ENCODE measurements around the gene TRPC3. TPM values are rescaled to one million over a fixed set of nuclear protein-coding genes. Genes with fewer than 3 reads are reported as not detected.
A peak's percentile ranks its signal among the peaks of the same experiment; 100 is the strongest.

Gene TRPC3
- total RNA-seq, 1 donor from 2014 or later, result 0.82 TPM

- Mint-ChIP-seq H3K27ac (ENCODE audit: unreplicated experiment) (no peak overlapping the region), H3K4me1 (peaks cover 6% of the 10 kb centered on the region), H3K4me3 (no peak overlapping the region), H3K36me3 (ENCODE audit: low read depth) (no peaks in the 10 kb centered on the region), H3K9me3 (no peaks in the 10 kb centered on the region), H3K27me3 (ENCODE audit: low read depth) (peaks cover 15% of the 10 kb centered on the region)
- no peak for DNase-seq (ENCODE audit: low read depth, low spot score)
- no peak for TF ChIP-seq CTCF (conservative IDR thresholded peaks at IDR 0.05)
These were observed 74.7 kb downstream of the TRPC3 start for GRCh38 chr4:121877041-121877773.

GRCh38 chr4:121876070-121876469 is 75.8 kb downstream of the TRPC3 start:
- Mint-ChIP-seq H3K4me3 (no peak overlapping the region), H3K27ac (ENCODE audit: unreplicated experiment) (no peak overlapping the region), H3K27me3 (ENCODE audit: low read depth) (peaks cover 12% of the 10 kb centered on the region), H3K4me1 (peaks cover 7% of the 10 kb centered on the region), H3K9me3 (no peaks in the 10 kb centered on the region), H3K36me3 (ENCODE audit: low read depth) (no peaks in the 10 kb centered on the region)
- TF ChIP-seq CTCF (conservative IDR thresholded peaks at IDR 0.05), result no peak
- no peak for DNase-seq (ENCODE audit: low read depth, low spot score)

DNA sequence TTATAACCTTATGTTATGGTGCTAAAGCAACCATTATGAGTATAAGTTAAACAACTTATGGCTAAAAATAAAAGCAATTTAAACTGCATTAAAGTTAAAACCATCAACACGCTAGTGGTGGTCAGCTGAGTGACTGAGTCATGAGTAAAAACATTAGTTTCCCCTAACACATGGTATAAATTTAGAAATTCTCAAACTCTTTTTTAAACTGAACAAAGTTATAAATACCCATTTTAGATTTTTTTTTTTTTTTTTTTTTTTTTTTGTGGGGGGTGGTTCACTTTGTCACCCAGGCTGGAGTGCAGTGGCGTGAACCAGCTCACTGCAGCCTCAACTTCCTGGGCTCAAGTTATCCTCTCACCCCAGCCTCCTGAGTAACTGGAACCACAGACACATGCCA is 76.2 kb downstream of the TRPC3 start:
- no peak overlapping the region for H3K27ac Mint-ChIP-seq (ENCODE audit: unreplicated experiment)
- H3K36me3 Mint-ChIP-seq (ENCODE audit: low read depth), result no peaks in the 10 kb centered on the region
- no peaks in the 10 kb centered on the region for H3K9me3 Mint-ChIP-seq
- no peak overlapping the region for H3K4me3 Mint-ChIP-seq
- no peak for DNase-seq (ENCODE audit: low read depth, low spot score)
- no peak for TF ChIP-seq CTCF (conservative IDR thresholded peaks at IDR 0.05)
- peaks cover 9% of the 10 kb centered on the region for H3K27me3 Mint-ChIP-seq (ENCODE audit: low read depth)
- peaks cover 11% of the 10 kb centered on the region for H3K4me1 Mint-ChIP-seq

DNA sequence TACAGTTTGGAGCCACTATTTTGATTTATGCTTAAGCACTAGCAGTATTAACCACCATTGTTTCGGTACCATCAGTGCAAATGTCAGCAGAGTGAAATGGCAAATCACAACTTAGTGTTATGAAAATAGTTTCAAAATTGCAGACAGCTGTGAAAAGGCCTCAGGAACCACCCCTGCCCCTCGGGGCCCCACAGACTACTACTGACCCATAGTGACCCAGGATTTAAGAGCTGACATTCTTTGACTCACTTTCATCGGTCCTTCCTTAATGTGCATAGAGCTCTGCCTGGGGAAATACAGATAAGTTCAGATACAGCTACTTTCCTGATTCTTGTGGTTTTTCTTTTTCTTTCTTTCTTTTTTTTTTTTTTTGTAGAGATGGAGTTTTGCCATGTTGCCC is 78.3 kb downstream of the TRPC3 start:
- no peak for TF ChIP-seq CTCF (conservative IDR thresholded peaks at IDR 0.05)
- Mint-ChIP-seq H3K27me3 (ENCODE audit: low read depth) (peaks cover 4% of the 10 kb centered on the region), H3K27ac (ENCODE audit: unreplicated experiment) (no peak overlapping the region), H3K4me3 (no peak overlapping the region), H3K36me3 (ENCODE audit: low read depth) (no peaks in the 10 kb centered on the region), H3K4me1 (peaks cover 27% of the 10 kb centered on the region), H3K9me3 (peaks cover 3% of the 10 kb centered on the region)
- no peak for DNase-seq (ENCODE audit: low read depth, low spot score)

- H3K4me1 Mint-ChIP-seq, result peaks cover 22% of the 10 kb centered on the region
- H3K36me3 Mint-ChIP-seq (ENCODE audit: low read depth), result peaks cover 20% of the 10 kb centered on the region
- peak within 1 kb of the TSS; percentile 99 for H3K4me3 Mint-ChIP-seq
- peak within 1 kb of the TSS; percentile 98 for H3K27ac Mint-ChIP-seq (ENCODE audit: unreplicated experiment)
- peaks cover 9% of the 10 kb centered on the region for H3K9me3 Mint-ChIP-seq
- no peaks in the 10 kb centered on the region for H3K27me3 Mint-ChIP-seq (ENCODE audit: low read depth)
- DNase-seq (ENCODE audit: low read depth, low spot score), result peak; percentile 98
- TF ChIP-seq CTCF (conservative IDR thresholded peaks at IDR 0.05), result no peak
These were observed 81.7 kb downstream of the TRPC3 start, which contains the start of gene BBS7 for GRCh38 chr4:121869841-121870822. TSS of gene BBS7 (minus strand) at chr4:121870474. CDS start at chr4:121870313, 161 bp downstream.

Measured in neural crest cell (in vitro differentiated cells).